Stimulated activated CD4-positive, alpha-beta T cell treated with anti-CD3 and anti-CD28 coated beads, Interleukin-12 subunit alpha, Interleukin-12 subunit beta, amount 100 ng/mL, for 48 hours (primary cell): ENCODE results near the gene ZNF425.
"Not testable (repeated sequence)": the region's sequence is repeated elsewhere in the genome, so short reads cannot be mapped to it uniquely, and the experiment has no call there.

Experiments
- DNase-seq, 3 donors: peaks; one replicate each; pipeline ENCODE4 v3.0.0-alpha.2; 2020; ENCODE audit warnings: low read depth in 2 of 3, low spot score in 1 of 3

Gene ZNF425

DNA sequence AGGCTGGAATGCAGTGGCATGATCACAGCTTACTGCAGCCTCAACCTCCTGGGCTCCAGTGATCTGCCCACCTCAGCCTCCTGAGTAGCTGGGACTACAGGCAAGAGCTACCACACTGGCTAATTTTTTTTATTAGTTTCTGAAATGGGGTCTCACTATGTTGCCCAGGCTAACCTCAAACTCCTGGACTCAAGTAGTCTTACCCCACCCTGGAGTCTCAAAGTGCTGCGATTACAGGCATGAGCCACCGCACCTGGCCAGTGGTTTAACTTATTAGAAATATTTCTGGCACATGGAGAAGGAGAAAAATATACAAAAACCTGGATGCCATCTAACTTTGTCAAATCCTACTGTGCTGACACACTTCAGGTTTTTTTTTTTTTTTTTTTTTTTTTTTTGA, 50.8 kb downstream of the ZNF425 start:
- DNase-seq: no peak

DNA sequence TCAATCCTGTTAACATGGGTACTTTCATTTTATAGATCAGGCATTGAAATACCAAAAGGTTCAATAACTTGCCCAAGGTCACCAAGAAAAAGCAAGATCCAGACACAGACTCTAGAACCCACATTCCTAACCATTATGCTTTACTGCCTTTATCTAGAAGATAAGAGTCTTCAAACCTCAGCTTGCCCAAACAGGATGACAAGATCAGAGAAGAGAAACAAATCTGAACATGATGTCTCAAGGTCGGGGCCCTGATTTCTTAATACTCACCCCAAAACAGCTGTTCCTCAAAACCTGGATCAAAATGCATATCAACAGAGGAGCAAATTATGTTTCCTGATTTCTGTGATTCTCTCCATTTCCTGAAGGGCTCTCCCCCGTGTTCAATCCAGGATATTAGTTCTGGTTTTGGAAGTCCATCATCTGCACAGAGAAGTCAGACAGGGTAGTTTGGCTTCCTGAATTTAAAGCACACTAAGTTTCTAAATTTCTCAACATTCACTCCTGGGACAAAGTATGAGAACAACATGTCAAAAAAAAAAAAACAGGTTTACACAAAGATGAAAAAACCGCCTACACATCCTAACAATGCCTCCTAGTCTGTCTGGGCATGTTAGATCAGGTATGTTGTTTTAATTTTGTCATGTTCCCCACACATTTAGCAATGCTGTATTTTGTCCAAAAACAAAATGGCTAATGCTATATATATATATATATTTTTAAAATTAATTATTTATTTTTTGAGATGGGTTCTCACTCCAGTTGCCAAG, 51.8 kb downstream of the ZNF425 start:
- DNase-seq: no peak

DNA sequence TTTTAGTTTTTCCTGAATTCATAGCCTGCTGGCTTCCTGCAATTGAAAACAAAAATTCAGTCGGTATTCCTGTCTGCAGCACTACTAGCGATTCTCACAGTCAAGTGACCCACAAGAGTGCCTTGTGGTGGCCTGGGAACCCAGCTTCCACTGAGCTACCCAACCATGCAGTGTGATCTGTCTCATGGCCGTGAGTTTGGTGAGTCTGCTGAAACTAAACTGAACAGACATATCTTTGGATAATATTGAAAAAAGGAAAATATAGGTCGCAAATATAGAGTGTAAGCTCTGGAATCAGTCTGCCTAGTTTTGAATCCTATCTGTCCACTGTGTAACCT, 53.7 kb downstream of the ZNF425 start:
- no peak for DNase-seq

- DNase-seq: peak in 2 of 3 donors; percentile 35 to 44
These were observed 54.3 kb downstream of the ZNF425 start for GRCh38 chr7:149071641-149072437.

DNA sequence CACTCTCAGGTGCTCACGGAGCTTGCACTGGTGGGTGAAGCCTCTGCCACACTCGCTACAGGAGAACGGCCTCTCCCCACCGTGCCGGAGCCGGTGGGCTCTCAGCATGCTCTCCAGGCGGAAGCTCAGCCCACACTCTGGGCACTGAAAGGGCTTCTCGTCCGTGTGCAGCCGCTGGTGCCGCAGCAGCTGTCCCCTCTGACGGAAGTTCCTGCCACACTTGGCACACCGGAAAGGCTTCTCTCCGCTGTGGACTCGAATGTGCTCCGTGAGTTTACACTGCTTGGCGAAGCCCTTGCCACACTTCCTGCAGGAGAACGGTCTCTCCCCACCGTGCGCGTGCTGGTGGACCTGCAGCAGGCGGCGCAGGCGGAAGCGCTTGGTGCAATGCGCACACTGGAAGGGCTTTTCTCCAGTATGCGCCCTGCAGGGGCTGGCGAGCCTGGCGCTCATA, 54.9 kb downstream of the ZNF425 start:
- no peak for DNase-seq

- DNase-seq: no peak
These were observed 55.6 kb downstream of the ZNF425 start for GRCh38 chr7:149070372-149071125.

GRCh38 chr7:149067869-149068268, 58.3 kb downstream of the ZNF425 start:
- no peak for DNase-seq

- DNase-seq: no peak
These were observed 62.6 kb downstream of the ZNF425 start for GRCh38 chr7:149063476-149063875.

DNA sequence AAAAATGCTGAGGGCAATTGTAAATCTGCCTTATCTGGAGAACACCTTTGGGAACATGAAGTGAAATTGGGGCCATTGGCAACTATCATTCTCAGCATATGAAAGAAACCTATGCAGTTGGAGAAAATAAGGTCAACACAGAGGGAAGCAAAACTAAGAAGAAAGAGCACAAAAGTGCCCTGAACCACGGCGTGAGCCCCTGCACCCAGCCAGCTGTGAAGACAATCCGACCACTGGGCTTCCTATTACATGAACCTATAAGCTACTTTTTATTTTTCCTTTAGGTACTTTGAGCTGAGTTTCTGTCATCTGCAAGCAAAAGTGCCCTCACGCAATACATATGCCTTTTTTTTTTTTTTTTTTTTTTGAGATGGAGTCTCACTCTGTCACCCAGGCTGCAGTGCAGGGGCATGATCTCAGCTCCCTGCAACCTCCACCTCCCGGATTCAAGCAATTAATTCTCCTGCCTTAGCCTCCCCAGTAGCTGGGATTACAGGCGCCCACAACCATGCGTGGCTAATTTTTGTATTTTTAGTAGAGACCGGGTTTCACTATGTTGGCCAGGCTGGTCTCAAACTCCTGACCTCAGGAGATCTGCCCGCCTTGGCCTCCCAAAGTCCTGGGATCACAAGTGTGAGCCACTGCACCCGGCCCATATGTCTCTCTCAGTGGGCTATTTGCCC, 63.8 kb downstream of the ZNF425 start:
- not testable (repeated sequence) for DNase-seq

DNA sequence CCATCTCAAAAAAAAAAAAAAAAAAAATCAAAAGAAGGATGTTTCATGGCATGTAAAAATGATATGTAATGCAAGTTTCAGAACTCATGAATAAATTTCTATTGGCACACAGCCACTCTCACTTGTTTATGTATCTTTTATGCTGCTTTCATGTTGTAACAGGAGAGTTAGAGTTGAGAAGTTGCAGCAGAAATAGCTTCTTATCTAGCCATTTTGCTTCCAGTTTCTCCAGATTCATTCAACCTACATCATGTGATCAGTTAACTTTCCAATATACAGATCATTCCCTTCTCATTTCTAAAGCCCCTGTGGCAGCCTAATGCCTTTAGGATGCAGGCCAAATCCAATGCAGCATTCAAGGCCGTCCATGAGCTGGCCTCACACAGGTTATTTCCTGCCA, 66.0 kb downstream of the ZNF425 start:
- DNase-seq: no peak

DNA sequence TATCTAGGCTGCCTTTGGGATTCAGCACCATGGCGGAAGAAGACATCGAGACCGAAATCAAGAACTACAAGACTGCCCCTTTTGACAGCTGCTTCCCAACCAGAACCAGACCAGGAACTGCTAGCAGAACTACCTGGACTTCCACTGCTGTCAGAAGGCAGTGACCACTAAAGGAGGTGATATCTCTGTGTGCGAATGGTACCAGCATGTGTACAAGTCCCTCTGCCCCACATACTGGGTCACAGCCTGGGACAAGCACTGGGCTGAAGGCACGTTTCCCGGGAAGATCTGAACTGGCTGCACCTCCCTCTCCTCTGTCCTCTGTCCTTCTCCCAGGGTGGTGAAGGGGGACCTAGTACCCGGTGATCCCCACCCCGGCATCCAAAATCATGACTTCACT, 72.2 kb downstream of the ZNF425 start:
- DNase-seq: no peak

DNA sequence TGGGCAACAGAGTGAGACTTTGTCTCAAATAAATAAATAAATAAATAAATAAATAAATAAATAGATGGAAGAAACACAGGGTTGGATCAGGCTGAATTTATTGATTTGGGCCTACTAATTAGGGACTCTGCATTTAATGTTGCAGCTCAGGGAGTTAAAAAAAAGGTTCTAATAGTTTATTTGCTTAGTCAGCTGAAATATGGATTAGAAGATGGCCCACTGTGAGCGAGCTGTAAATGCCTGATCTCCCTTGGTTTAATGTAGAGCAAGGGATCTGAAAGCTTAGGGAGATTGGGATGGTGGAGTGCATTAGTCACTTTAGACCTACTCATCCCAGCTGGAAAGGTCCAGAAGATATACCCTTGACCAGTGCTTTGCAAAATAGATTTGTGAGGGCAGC, 72.7 kb downstream of the ZNF425 start:
- no peak for DNase-seq
